GM19035 (cell line): ENCODE measurements around the gene IFIT3.
A peak's percentile ranks its signal among the peaks of the same experiment; 100 is the strongest.

Experiments used
- ATAC-seq: cut with Tn5 transposase; IDR thresholded peaks from one replicate; pipeline ENCODE4 v1.9.1; 2021; ENCODE audit not compliant: unreplicated experiment

The IFIT3 gene

DNA sequence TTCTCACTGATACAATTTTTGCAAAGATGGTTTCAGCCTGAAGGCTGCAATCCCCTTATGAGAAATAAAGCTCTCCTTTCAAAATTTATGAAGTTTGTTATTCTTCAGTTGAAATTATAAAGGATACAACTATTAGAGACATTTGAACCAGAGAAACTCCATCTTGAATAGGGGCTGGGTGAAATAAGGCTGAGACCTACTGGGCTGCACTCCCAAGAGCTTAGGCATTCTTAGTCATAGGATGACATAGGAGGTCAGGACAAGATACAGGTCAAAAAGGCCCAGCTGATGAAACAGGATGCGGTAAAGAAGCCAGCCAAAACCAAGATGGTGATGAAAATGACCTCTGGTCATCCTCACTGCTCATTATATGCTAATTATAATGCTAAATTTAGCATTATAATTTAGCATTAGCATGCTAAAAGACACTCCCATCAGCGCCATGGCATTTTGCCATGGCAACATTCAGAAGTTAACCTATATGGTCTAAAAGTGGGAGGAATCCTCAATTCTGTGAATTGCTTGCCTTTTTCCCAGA lies 27.7 kb downstream of the IFIT3 start:
- no peak for ATAC-seq

DNA sequence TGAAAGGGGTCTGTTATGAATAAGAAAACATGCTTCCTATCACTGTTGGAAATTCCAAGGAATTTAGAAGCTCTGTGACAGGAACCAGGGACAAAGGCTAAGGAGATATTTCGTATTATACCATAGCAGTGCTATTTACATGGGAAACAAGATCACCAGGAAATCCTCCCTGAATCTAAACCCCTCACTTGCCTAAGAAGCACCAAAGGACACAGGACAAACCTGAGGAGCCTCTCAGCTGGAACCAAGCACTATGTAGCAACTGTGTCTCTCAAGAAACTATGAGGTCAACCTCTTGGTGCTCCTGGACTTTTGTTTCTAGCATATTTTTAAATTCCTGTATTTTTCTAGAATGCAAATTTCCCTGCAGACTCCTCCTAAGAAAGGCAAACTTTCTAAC lies 29.3 kb downstream of the IFIT3 start:
- no peak for ATAC-seq

DNA sequence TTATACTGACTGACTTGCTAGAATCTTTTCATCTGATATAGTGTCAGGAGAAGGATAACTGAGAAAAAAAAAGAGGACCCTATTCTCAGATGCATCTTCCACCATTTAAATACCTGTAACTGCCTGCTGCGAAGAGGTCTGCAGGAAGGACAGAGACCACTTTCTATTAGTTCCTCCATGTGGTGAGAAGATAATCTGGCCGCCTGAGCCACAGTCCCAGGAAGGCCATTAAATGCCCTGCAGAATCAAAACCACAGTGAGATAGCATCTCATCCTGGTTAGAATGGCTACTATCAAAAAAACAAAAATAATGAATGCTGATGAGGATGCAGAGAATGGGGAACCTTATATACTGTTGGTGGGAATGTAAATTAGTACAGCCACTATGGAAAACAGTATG lies 30.2 kb downstream of the IFIT3 start:
- no peak for ATAC-seq

DNA sequence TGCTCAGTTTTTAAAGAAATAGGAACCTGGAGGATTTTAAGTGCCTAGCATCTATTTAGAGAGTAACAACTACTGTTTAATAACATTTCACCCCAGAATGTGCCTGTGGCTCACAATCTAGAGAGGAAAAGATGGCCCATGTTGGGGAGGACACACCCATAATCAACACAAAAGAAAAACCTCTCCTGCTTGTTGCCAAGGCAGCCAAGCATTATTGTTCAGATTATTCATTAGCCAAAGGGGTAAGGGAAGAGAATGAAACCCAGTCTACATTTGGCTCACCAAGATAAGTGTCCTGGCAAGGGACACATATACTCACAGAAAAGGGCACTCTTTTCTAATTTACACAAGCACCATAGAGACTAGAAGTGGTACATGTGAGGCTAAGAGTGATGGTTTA lies 32.4 kb downstream of the IFIT3 start:
- ATAC-seq, result no peak

DNA sequence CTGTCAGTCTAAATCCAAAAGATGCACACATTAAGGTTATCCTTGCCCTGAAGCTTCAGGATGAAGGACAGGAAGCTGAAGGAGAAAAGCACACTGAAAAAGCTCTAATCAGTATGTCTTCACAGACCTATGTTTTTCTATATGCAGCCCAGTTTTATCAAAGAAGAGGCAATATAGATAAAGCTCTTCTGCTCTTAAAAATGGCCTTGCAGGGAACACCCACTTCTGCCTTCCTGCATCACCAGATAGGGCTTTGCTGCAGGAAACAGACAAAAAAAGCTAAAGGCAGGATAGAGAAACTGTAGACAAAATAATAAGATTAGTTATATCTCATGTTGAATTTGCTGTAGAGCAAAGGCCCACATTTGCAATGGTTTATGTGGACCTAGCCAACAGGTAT lies 35.1 kb downstream of the IFIT3 start:
- ATAC-seq, result no peak

DNA sequence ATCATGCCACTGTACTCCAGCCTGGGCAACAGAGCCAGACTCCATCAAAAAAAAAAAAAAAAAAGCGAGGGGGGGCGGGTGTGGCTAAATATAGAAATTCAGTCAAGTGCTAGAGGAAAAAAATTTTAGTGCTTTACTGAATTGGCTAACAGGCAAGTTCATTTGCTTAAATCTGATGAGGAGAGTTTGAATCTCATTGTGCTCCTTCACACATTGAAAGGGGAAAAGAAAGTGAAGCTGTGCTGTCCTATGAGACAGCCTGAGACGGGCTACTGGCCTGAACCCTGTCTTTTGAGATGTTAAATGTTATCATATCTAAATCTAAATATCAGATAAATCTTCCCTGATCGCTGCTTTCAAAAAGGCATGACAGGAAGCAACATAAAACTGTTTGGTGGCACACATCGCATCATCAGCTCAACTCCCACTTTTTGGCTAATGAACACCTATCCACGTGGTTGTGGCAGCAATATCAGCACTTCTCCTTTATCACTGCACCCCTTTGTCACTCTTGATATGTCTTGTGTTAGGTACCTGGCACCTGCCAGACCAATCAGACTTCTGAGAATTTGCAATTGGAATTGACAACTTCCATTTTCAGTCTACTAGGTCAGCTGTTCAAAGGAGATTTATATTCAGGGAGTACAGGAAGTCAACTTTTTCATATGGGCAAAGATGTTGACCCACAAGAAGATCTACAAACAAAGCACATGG lies 36.1 kb downstream of the IFIT3 start:
- peak; percentile 33 for ATAC-seq

DNA sequence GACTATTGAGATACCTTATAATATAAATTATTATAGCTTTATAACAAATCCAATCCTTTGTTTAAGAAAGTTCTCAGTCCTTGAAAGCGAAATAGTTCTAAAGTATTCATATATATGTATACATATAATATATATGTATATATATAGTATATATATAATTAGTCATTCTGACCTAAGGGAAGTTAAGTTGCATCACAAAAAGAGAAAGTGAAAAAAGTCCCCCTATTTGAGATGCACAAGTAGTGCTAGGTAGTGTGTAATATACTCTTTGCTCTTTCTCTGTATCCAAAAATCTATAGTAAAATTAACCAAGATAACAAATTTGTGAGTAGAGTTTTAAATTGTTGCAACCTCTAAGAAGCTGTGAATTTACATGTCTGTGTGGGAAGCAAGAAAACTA lies 36.7 kb downstream of the IFIT3 start:
- ATAC-seq, result peak; percentile 39

DNA sequence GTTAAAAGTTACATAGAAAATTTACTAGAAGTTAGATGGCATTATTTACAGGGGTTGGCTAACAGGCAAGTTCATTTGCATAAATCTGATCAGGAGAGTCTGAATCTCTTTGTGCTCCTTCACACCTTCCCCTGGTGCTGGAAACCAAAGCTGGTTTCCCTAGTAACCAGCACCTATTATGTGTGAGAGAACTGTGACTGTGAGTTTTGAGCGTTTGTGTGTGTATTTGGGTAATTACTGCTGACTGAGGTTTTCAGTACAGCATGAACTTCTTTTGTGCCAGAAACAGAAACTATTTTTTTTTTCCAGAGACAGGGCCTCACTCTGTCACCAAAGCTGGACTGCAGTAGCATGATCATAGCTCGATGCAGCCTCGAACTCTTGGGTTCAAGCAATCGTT lies 39.7 kb downstream of the IFIT3 start:
- ATAC-seq, result peak; percentile 76

DNA sequence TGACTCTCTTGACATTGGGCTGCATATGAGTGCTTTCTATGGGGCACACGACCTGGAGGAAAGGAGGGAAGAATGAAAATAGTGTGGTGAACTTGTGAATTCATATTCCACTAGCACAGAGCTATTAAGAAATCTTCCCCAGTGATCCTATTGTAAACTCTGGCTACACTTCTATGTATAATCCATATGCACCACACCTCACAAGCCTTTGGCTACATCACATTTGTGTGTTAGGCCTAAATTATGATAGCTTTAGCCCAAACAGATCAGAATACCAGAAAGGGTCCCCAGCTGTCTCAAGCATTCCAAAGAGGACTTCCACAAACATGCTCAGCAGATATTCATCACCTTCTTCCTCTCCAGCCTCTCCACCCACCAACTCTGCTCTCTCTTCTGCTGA lies 40.3 kb downstream of the IFIT3 start:
- ATAC-seq, result no peak

DNA sequence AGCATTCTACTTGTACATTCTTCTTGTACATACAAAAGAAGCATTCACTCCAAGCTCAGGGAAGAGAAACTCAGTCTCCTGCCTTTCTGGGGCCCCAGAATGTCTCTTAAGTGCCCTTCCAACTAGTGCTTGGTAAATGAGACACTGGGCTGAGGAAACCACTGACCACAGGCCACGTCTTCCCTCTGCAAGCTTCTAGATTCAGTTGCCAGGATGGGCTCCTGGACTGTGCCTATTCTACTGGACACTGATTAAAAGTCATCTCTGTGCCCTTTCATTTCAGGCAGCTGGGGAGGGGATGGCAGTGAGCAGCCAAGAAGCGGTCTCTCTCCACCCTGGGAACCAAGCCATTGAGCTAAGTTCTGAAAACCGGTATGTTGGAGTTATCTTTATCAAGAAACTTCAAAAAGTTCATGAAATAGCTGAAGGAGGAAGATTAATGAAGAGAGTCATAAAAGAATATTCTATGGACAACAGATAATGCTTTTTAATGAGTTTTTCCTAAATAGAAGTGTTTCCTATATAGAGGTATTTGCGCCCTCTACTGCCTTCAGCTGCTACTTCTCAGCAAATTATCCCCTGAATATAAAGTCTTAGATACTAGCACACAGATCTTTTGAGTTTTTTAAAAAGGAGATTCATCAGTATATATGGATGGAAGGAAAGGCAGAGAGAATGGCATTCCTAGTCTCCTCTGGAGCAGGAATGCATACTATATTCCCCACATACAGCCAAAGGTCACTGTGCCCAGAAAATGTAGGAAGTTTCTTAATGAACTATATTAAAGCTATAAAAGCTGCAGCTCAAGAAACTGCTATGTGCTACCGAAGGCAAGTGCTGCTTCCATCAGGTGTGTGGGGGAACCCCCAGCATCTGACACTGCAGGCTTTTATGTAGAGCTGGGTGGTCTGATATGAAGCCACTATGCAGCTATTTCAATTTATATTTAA lies 41.6 kb downstream of the IFIT3 start:
- ATAC-seq, result no peak

DNA sequence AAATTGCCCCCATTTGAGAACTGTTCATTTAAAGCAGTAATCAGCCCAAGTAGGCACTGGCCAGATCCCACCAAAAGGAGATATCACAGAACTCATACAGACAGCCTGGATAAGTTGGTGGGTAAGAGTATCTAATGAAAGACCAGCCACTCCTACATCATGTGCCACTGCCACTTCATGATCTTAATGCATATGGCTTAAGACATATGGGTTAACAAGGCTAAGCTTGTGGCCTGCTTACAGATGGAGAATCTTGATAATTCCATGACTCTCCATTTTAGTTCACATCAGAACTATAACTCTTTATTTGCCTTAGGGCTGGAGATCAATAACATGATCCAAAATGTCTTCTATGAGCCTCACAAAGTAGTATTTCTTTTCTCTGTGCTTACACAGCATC lies 43.3 kb downstream of the IFIT3 start:
- ATAC-seq, result no peak

DNA sequence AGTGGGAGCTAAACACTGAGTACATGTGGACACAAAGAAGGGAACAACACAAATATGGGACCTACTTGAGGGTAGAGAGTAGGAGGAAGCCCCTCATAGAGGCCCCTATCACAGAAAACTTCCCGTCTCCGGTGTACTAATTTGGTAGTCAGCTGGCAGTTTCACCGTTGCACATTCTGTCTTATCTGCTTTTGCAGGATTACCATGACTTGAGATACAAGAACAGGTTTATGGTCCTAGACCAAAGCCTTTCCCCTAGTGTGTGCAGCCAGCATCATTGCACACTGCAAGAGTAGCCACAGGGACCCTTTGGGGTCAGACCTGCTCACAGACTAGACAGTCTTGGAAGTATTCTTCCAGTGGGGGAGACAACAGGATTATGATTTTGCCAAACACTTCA lies 44.2 kb downstream of the IFIT3 start:
- ATAC-seq, result no peak

DNA sequence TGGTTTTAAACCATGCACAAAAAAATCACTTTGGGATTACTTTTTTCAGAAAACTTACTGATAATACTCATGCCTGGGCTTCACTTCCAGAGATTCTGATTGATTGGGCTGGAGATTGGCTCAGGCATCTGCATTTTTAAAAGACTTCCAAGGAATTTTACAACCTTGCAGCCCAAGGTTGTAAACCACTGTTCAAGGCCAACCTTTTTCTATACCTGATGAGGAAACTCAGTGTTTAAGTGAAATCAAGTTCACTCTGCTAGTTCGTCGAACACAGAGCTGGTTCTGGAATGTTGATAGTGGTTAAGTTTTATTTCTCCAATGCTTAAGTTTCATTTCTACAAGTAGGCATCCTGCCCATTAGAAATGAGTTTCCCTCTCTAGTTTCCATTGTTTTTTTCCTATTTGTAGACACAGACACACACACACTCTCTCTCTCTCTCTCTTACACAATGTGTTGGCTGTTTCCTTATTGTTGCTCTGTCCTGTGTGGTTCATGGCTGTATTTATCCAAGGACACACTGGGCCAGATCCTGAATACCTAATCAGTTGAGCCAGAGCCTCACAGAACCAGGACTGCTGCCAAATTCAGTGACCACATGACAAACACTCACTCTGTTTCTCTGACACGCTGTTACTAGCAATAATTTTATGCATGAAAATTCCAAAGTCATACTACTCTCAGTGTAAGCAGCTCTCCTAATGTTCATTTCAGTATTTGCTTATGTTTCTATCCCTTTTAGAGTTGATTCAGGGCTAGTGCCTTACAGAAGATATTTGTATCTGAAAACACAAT lies 46.3 kb downstream of the IFIT3 start:
- no peak for ATAC-seq

DNA sequence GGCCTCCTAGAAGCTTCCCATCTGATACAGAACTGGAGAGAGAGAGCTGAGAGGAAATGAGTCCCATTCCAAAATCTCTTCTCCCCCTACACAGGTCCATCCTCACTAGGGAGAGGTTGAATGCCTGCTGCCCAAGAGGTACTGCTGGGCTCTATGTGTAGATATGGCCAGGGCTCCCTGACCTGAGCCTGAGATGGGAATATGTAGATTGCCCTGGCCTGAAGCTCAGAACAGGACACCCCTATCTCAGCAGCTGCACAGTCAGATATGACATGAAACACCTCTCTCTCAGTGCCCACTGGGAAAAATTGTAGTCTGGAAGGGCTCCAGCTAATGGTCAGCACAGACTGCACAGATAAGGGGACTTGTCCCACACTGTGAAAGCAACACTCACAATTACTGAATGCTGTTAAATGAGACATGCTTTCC lies 46.9 kb downstream of the IFIT3 start:
- no peak for ATAC-seq

DNA sequence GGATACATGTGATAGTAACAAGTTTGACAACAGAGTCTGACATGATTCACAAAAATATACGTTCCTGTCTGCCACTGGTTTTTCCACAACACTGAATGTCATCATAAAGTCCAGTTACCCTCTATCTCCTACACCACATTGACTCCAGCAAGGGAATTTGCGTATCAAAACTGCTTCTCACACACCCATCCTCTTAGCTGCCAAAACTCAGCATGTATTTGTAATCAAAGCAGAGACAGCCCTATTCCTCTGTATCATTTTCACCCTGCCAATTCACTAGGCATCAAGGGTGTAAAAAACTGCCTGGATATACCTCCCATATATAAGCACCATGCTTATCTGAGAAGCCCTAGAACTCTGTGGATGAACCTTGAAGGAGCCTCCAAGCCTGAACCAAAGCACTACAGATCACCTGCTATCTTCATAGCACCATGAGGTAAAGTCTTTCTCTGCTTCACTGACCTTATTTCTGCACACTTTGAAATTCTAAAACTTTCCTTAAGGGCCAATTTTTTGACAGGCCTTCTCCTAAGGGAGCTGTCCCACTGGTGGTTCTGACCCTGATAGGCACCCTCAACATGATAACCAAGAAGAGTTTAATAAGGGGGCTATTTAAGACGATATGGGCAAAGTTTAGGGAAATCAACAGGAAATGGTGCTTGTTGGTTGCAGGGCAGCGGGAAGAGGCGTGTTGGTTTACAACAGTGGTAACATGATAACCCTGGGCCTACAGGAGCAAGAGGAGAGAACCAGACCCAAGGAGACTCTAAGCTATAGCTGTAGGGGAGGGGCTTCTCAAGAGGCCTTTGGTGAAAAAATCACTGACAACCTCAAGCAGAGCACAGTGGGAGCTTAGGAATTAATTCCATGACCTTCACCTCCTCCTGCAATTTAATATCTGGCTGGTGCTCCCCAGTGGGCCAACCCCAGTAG lies 50.2 kb downstream of the IFIT3 start, which contains the start of gene IFIT1B:
TSS of gene IFIT1B (plus strand) at position 352 of the 933 bp plus-strand sequence. CDS start at position 432, 80 bp downstream.
- ATAC-seq, result no peak

DNA sequence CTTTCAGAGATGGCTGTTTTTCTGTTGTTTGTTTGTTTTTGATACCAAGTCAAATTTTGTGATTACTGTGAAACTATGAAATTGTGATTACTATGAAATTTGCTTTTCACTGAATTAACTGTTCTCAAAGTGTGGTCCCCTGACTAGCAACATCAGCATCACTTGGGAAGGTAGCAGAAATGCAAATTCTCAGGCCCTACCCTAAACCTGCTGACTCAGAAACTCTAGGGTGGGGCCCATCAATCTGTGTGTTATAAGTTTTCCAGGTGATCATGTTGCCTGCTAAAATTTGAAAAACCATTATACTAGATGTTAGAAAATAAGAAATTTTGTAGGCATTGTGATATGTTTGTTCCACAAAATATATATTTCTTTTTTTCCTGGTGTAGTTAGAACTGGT lies 51.3 kb downstream of the IFIT3 start:
- no peak for ATAC-seq

DNA sequence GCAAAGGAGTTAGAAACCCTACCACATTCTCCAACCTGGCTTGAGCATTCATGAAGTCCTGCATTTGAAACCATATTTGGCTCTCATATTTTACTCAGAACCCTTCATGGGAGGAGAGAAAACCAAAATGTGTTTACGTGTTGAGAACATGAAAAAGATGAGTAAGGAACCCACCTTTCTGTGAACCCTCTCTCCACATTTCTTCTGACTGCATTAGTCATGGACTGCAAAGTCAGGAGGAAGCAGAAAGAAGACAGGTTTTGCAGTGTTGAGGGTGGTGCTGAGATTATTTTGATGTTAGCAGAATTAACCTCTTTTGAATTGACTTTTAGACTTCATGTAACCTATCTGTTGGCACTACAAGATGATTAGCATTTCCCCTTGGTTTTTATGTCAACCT lies 55.0 kb downstream of the IFIT3 start:
- ATAC-seq, result no peak

DNA sequence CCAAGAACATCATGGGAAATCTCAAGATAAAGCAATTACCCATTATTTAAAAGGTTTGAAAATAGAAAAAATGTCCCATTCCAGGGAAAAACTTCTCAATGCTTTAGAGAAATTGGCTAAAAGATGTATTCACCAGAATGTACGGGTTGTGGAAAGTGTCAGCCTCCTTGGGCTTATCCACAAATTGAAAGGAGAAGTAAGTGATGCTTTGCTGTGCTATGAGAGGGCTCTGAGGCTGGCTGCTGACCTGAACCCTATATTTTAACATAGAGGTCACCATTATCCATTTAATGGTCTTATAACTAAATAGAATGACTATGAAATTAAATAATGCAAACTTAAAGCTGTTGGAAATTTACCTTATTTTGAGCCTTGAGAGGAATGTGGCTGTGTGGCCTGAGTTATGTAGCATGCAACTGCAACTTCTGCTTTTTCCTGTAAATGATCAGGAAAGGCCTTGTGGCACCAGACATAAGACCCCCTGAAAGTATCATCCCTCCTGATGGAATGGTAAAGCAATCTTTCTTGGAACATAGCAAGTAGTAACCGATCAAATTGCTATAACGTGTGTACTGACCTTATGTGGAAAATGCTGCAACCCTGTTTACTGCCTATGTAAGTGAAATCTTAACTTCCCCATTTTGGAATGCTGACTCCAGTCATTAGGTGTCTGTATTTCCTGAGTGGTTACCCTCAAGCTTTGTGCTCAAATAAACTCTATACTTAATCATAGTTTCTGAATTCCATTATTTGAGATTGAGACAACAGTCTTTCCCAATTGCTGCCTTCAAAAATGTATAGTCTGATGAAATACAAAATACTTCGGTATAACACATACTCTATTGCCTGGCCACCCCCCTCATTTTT lies 56.9 kb downstream of the IFIT3 start:
- no peak for ATAC-seq

DNA sequence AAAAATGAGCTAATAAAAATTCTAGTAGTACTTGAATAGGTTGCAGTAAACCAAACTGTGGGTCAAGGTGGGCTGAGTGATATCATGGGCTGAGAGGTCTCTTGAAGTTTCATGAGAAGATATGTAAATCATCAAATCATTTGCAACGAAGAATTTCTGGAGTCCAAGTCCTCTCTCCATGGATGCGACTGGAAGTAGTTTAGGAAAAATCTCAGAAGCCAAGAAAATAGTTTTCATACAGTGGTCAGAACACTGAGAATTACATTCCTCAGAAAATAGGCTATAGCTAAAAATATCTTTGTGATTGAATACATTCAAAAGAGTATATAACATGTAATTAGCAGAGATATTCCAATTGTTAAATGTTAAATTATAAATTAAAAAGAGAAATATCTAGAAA lies 61.0 kb downstream of the IFIT3 start:
- ATAC-seq, result no peak
